ENCODE results near the gene TGFBR1. TPM values are rescaled to one million over a fixed set of nuclear protein-coding genes. Genes with fewer than 3 reads are reported as not detected.

The TGFBR1 gene
- polyA plus RNA-seq, 1 experiment: 73.5 TPM

DNA sequence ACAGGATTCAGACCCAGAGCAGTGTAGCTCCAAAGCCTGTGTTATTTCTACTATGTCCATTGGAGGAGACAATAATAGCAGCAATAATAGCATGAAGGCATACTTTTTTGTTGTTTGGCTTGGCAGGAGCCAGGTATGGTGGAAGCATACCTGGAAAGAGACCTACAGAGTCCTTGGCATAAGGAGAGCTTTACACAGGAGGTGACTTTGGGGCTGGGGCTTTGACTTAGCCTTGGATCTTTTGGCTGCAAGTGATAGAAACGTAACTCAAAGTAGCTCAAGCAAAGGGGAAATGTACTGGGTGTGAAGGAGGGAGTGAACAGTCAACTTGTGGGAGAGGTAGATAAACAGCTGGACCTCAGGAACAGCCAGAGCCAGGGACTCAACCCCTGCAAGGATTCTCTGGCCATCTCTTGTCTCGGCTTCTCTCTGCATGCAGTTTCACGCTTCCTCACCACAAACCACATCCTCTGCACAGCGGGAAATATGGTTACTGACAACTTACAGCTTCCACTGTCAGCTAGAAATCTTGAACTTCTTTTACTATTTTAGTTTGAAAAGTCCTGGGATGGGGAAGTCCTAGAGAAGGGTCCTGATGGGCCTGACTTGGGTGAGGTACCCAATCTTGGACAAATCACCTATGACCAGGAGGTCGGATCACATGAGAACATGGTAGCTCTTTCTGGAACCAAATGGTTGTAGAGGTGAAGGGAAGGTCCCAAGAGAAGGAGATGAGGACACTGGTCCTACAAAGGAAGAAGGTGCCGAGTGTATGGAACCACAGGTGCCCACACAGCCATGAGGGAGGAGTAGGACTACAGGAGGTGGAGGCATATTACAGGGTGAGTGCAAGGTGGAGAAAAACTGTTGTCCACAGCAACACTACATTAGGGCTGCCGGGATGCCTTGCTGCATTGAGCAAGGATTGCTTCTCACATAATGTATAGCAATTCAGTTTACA is 47.0 kb upstream of the TGFBR1 start:
- Histone ChIP-seq H3K27me3 (ENCODE audit: control insufficient read depth, insufficient read depth, low read length) (no peaks in the 10 kb centered on the region; the same call in 1 of the 2 replicates), H3K36me3 (ENCODE audit: control insufficient read depth, insufficient read depth, low read length) (peaks cover 3% of the 10 kb centered on the region), H3K4me3 (ENCODE audit: low read depth, low read length) (no peak overlapping the region)
- TF ChIP-seq, protein P1, sequence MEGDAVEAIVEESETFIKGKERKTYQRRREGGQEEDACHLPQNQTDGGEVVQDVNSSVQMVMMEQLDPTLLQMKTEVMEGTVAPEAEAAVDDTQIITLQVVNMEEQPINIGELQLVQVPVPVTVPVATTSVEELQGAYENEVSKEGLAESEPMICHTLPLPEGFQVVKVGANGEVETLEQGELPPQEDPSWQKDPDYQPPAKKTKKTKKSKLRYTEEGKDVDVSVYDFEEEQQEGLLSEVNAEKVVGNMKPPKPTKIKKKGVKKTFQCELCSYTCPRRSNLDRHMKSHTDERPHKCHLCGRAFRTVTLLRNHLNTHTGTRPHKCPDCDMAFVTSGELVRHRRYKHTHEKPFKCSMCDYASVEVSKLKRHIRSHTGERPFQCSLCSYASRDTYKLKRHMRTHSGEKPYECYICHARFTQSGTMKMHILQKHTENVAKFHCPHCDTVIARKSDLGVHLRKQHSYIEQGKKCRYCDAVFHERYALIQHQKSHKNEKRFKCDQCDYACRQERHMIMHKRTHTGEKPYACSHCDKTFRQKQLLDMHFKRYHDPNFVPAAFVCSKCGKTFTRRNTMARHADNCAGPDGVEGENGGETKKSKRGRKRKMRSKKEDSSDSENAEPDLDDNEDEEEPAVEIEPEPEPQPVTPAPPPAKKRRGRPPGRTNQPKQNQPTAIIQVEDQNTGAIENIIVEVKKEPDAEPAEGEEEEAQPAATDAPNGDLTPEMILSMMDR (IDR thresholded peaks at IDR 0.05; ENCODE audit: insufficient read depth, low read depth, low read length): no peak
- peak; percentile 43 for DNase-seq (ENCODE audit: low read depth)
- ChIA-PET CTCF (interaction anchor here (0.6 to 1.4 kb wide), 3 partner anchors 46 to 983 kb away, joined by 3 to 5 read pairs (median 4); partner anchors contain the start of gene TGFBR1), POLR2A (interaction anchor here (0.6 kb wide), 1 partner anchor 9 kb away, joined by 4 read pairs; no protein-coding TSS in a partner anchor)

DNA sequence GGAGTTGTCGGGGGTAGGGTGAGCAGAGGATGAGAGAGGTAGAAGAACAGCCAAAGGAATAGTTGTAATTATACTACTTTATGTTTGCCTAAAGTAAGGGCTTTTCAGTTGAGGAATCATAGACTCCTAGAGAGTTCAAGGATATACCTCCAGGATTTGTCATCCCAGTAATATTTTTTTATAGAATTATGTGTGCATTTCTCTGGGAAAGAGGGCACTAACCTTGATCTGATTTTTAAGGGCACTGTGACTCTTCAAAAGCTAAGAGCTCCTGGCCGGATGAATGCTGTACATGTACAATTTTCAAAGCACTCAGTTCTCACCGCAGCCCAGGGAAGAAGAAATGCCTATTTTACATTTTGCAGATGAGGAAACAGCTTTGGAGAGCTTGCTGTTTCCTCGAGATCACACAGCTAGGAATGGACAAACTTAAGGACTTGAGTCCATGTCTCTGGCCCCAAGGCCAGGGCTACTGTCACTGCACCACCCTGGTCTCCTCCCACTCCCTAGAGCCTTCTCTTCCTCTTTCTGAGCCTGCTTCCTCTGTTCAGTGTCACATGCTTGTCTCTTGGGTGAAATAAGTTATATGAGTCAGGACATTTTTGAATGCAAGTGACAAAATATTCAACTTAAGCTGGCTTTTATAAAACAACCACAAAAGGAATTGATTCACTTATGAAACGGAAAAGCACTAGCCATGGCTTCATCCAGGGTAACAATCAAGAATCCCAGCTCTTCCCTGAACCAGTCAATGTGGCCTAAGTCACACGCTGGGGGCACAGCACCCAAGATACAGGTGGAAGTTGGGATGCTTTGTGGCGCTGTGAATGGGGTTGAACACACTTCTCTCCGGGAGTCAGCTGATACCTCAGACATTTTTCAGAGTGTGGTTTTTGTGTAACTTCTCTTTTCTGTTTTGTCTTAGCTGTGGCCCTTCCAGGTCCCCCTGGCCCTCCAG is 45.7 kb upstream of the TGFBR1 start:
- ChIA-PET POLR2A (no interaction called here), CTCF (interaction anchor here (0.6 to 0.7 kb wide), 2 partner anchors 726 to 984 kb away, joined by 3 to 4 read pairs; no protein-coding TSS in a partner anchor)
- H3K4me3 ChIP-seq (ENCODE audit: low read depth, low read length): no peak overlapping the region
- H3K27me3 ChIP-seq (ENCODE audit: control insufficient read depth, insufficient read depth, low read length): peaks cover 3% of the 10 kb centered on the region; the same call in 1 of the 2 replicates
- DNase-seq (ENCODE audit: low read depth): no peak
- peaks cover 5% of the 10 kb centered on the region for H3K36me3 ChIP-seq (ENCODE audit: control insufficient read depth, insufficient read depth, low read length)
- TF ChIP-seq, protein P1 (IDR thresholded peaks at IDR 0.05; ENCODE audit: insufficient read depth, low read depth, low read length): no peak

DNA sequence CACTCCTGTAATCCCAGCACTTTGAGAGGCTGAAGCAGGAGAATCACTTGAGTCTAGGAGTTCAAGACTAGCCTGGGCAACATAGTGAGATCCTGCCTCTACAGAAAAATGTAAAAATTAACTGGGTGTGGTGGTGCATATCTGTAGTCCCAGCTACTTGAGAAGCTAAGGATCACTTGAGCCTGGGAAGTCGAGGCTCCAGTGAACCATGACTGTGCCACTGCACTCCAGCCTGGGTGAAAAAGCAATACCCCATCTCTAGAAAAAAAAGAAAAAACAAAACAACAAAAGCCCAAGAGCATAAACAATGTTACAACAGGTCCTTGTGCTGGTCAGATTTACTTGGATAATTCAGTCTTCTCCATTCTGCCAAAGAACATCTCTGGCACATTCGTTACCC is 44.3 kb upstream of the TGFBR1 start:
- TF ChIP-seq, protein P1 (IDR thresholded peaks at IDR 0.05; ENCODE audit: insufficient read depth, low read depth, low read length): no peak
- peaks cover 3% of the 10 kb centered on the region; the same call in 1 of the 2 replicates for H3K27me3 ChIP-seq (ENCODE audit: control insufficient read depth, insufficient read depth, low read length)
- H3K36me3 ChIP-seq (ENCODE audit: control insufficient read depth, insufficient read depth, low read length): peaks cover 5% of the 10 kb centered on the region
- no peak for DNase-seq (ENCODE audit: low read depth)
- no peak overlapping the region for H3K4me3 ChIP-seq (ENCODE audit: low read depth, low read length)
- ChIA-PET CTCF (no interaction called here), POLR2A (no interaction called here)

DNA sequence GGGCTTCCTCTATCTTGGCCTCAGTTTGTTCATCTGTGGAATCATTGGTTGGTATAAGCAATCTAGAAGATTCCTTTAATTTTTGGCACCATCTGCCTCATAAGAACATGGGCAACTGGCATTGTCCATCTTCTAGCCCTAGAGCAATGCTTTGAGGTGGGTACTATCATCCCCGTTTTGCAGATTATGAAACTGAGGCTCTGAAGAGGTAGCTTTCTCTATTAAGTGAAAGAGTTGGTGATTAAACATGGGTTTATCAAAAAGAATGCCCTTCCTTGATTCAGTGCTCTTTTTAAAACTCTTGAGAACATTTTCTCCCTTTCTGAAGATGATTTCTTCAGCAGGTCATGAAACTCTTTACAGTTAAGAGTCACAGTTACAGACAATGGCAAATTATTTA is 42.4 kb upstream of the TGFBR1 start:
- Histone ChIP-seq H3K27me3 (ENCODE audit: control insufficient read depth, insufficient read depth, low read length) (peaks cover 3% of the 10 kb centered on the region; the same call in 1 of the 2 replicates), H3K4me3 (ENCODE audit: low read depth, low read length) (no peak overlapping the region), H3K36me3 (ENCODE audit: control insufficient read depth, insufficient read depth, low read length) (peaks cover 5% of the 10 kb centered on the region)
- no peak for DNase-seq (ENCODE audit: low read depth)
- ChIA-PET POLR2A (no interaction called here), CTCF (interaction anchor here (1.9 kb wide), 1 partner anchor 10 kb away, joined by 4 read pairs; no protein-coding TSS in a partner anchor)
- TF ChIP-seq, protein P1 (IDR thresholded peaks at IDR 0.05; ENCODE audit: insufficient read depth, low read depth, low read length): no peak

All from BJ (cell line).